OCI-LY3 (cell line): Measurements from ENCODE around the gene MSRB2.

Source experiments
- H2AFZ ChIP-seq: fragments of 200-600, 300-600 bp; shearing (Covaris generic); 2 replicates; pipeline ENCODE4 v1.6.0; 2014; ENCODE audit warnings: antibody characterized with exemption, low read depth, low read length
- H3K27ac ChIP-seq: fragments of 200-600, 300-600 bp; sonication (generic); 2 replicates; pipeline ENCODE4 v1.5.1; 2014; ENCODE audit warnings: mild to moderate bottlenecking, low read length, moderate library complexity, mixed read lengths
- H3K27me3 ChIP-seq: fragments of 200-600, 300-600 bp; sonication (generic); 2 replicates; pipeline ENCODE4 v1.6.1; 2014; ENCODE audit warnings: low read depth, low read length, mixed read lengths
- H3K36me3 ChIP-seq: fragments of 200-600, 300-600 bp; sonication (generic); replicated peaks from 2 replicates; pipeline ENCODE3; 2014; ENCODE audit warnings: low read depth, low read length, mixed read lengths
- H3K4me1 ChIP-seq: fragments of 300-600, 200-600 bp; sonication (generic); 2 replicates; pipeline ENCODE4 v1.6.1; 2014; ENCODE audit warnings: low read length, mixed read lengths
- H3K4me2 ChIP-seq: fragments of 200-600, 300-600 bp; sonication (generic); 2 replicates; pipeline ENCODE4 v1.6.1; 2014; ENCODE audit warnings: low read length, mixed read lengths
- H3K4me3 ChIP-seq: fragments of 300-600, 200-600 bp; sonication (generic); 2 replicates; pipeline ENCODE4 v1.5.1; 2014; ENCODE audit warnings: antibody characterized with exemption, mild to moderate bottlenecking, low read length, moderate library complexity
- H3K79me2 ChIP-seq: fragments of 300-600, 200-600 bp; shearing (Covaris generic); 2 replicates; pipeline ENCODE4 v1.6.1; 2014; ENCODE audit warnings: mild to moderate bottlenecking, low read length, mixed read lengths
- H3K9ac ChIP-seq: fragments of 300-600, 200-600 bp; shearing (Covaris generic); 2 replicates; pipeline ENCODE4 v1.6.0; 2014; ENCODE audit warnings: mild to moderate bottlenecking, low read length, moderate library complexity
- H3K9me3 ChIP-seq: fragments of 200-600, 300-600 bp; shearing (Covaris generic); 2 replicates; pipeline ENCODE4 v1.6.1; 2014; ENCODE audit warnings: low read length, mixed read lengths; ENCODE audit not compliant: insufficient read depth
- H4K20me1 ChIP-seq: fragments of 200-600, 300-600 bp; sonication (generic); 2 replicates; pipeline ENCODE4 v1.6.1; 2016; ENCODE audit warnings: low read length, mixed read lengths; ENCODE audit not compliant: insufficient read depth
- CTCF ChIP-seq: fragments of 200-600, 300-600 bp; sonication (generic); IDR thresholded peaks from 2 replicates; pipeline ENCODE4 v1.5.1; 2014; ENCODE audit warnings: antibody characterized with exemption, low read length, low read depth
- EZH2phosphoT487 ChIP-seq: fragments of 200-600 bp; shearing (Covaris generic); IDR thresholded peaks from 2 replicates; pipeline ENCODE4 v1.6.1; 2018; ENCODE audit warnings: antibody characterized with exemption, mixed run types, low read depth

The MSRB2 gene

DNA sequence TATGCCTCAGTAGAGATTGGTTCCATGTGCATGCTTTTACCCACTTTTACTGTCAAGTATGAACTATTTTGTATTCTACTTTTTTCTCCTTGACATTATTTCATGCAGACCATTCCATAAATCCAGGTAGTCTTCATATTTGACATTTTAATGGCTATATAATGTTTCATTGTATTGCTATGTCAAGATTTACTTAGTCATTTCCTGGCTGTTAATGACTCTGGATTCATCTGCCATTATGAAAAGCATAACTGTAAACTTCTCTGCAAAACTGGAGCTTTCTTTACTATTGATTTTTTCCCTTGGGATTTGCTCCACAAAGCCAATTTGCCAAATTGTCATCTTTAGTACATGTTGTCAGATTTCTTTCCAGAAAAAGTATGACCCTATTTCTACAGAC, 6.8 kb upstream of the MSRB2 start:
- TF ChIP-seq CTCF (no peak), EZH2phosphoT487 (no peak)
- H3K36me3 ChIP-seq = no peaks in the 10 kb centered on the region
- no peak overlapping the region for H3K27ac ChIP-seq
- H4K20me1 ChIP-seq = no peaks in the 10 kb centered on the region
- H3K9ac ChIP-seq = no peak overlapping the region
- H3K79me2 ChIP-seq = no peaks in the 10 kb centered on the region
- no peaks in the 10 kb centered on the region for H3K9me3 ChIP-seq
- no peaks in the 10 kb centered on the region for H3K4me1 ChIP-seq
- H3K27me3 ChIP-seq = no peaks in the 10 kb centered on the region
- no peak overlapping the region for H3K4me2 ChIP-seq
- no peak overlapping the region for H2AFZ ChIP-seq
- H3K4me3 ChIP-seq = no peak overlapping the region

DNA sequence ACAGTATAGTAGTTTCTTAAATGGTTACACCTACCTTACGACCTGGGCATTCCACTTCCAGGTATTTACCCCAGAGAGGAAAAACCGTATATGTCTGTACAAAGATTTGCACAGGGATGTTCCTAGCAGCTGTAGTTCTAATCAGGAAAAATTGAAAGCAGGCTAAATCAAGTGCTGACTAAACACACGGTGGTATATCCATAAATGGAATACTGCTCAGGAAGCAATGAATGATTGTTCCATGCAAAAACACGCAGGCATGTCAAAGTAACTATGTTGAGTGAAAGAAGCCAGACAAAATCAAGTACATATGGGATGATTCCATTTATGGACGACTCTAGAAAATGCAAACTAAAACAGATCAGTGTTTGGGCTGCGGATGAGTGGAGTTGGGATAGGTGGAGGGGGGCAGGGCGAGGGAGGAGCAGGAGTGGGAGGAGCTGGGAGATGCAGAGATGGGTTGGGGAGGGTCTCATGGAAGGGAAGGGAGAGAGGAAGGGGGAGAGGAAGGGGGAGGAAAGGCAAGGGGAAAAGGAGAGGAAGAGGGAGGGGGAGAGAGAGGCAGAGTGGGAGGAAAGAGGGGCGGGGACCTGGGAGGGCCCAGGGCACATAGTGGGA, 484 bp upstream of the MSRB2 start:
- no peak overlapping the region for H3K27ac ChIP-seq
- TF ChIP-seq EZH2phosphoT487 (no peak), CTCF (no peak)
- H3K9me3 ChIP-seq = no peaks in the 10 kb centered on the region
- peak overlapping the region; percentile 36 for H3K4me2 ChIP-seq
- H3K36me3 ChIP-seq = no peaks in the 10 kb centered on the region
- peak overlapping the region; percentile 37; the same call in 1 of the 2 replicates for H3K4me3 ChIP-seq
- H3K9ac ChIP-seq = no peak overlapping the region
- H4K20me1 ChIP-seq = no peaks in the 10 kb centered on the region
- peaks cover 12% of the 10 kb centered on the region for H3K4me1 ChIP-seq
- H3K79me2 ChIP-seq = peaks cover 11% of the 10 kb centered on the region
- H2AFZ ChIP-seq = no peak overlapping the region; the same call in 1 of the 2 replicates
- H3K27me3 ChIP-seq = no peaks in the 10 kb centered on the region

DNA sequence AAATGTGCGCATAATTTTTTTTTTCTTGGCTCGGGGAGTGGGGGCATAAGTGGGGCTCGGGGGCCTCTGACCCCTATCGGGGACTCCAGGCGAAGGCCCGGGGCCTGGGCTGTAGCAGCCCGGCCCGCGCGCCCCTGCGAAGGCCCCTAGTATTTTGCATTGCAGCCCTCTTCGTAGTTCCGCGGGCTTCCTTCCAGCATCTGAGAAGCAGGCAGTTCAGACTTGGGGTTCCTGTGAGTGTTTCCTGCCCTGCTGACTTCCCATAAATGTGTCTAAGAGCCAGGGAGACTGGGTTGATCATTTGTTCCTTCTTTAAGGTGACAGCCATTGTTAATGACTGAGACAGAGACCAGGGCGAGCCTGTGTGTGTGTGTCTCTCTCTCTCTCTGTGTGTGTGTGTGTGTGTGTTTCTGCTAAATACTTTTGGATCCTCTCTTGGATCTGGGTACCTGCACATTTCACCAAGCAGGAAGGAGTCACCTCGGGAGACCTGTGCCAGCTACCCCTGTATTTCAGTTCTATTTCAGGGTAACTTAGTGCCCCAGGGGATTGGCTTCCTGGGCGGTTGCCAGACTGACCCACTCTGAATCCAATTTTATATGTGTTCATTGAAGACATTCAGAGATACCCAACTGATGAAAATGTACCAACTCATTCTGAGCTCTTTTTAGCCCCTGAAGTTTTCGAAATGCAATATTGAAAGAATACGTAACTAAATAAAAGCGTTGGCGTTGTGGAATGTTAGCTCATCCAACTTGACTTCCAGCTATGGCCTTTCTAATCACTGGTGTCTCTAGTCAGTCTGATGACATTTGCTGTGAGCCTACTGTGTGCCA, 805 bp downstream of the MSRB2 start:
- Histone ChIP-seq H4K20me1 (no peaks in the 10 kb centered on the region), H3K36me3 (no peaks in the 10 kb centered on the region), H3K79me2 (peaks cover 11% of the 10 kb centered on the region), H3K27ac (peak overlapping the region; percentile 20; the same call in 1 of the 2 replicates), H2AFZ (0 out of 2 replicates have a peak overlapping the region, but pooled peaks have one; percentile 39), H3K27me3 (no peaks in the 10 kb centered on the region), H3K9me3 (no peaks in the 10 kb centered on the region), H3K4me1 (peaks cover 12% of the 10 kb centered on the region), H3K9ac (peak overlapping the region; percentile 86), H3K4me3 (peak overlapping the region; percentile 89), H3K4me2 (peak overlapping the region; percentile 93)
- TF ChIP-seq CTCF (no peak), EZH2phosphoT487 (no peak)

DNA sequence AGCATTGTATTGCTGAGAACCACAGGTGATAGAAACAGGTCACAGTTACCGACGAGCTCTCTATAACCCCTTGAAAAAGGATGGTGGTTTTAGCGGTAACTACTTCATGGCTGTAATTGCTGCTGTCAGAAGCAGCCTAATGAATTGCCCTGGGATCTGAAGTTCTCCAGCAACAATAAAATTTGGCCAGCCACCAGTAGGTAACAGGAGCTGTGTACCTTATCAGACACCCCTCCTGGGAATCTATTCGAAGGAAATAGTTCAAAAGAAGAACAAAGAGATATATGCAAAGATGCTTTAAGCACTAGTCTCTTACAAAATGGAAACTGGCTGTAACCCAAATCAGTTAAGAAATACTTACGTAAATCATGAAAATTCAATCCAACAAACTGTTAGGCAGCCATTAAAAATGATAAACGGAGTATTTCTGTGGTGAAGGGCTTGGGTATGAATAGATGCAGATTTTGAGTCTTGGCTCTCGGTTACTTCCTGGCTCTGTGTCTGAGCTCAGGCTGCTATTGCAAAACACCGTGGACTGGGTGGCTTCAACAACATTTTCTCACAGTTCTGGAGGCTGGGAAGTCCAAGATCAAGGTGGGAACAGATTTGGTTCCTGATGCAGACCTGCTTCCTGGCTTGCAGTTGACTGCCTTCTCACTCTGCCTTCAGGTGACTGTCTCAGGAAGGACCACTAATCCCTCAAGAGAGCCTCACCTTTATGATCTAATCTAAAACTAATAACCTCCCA, 1.6 kb downstream of the MSRB2 start:
- TF ChIP-seq EZH2phosphoT487 (no peak), CTCF (no peak)
- Histone ChIP-seq H3K27ac (no peak overlapping the region), H3K4me3 (peak overlapping the region; percentile 89), H3K27me3 (no peaks in the 10 kb centered on the region), H3K9me3 (no peaks in the 10 kb centered on the region), H3K36me3 (no peaks in the 10 kb centered on the region), H3K79me2 (peaks cover 11% of the 10 kb centered on the region), H4K20me1 (no peaks in the 10 kb centered on the region), H3K9ac (peak overlapping the region; percentile 86), H2AFZ (no peak overlapping the region), H3K4me2 (peak overlapping the region; percentile 93), H3K4me1 (peaks cover 12% of the 10 kb centered on the region)
